ENCODE results near the gene TMEM87A.

Gene TMEM87A

GRCh38 chr15:42182961-42183360 lies 90.3 kb downstream of the TMEM87A start:
- ChIA-PET CTCF (no interaction called here), POLR2A (interaction anchor here (0.5 kb wide), 1 partner anchor 322 kb away, joined by 5 read pairs; no protein-coding TSS in a partner anchor)
- no peak for DNase-seq (ENCODE audit: extremely low spot score)
- TF ChIP-seq CTCF (IDR thresholded peaks at IDR 0.05; ENCODE audit: control extremely low read depth, extremely low read depth, low read depth, missing control alignments): no peak

GRCh38 chr15:42182328-42182886 lies 90.8 kb downstream of the TMEM87A start:
- ChIA-PET POLR2A (interaction anchor here (0.5 kb wide), 1 partner anchor 323 kb away, joined by 5 read pairs; no protein-coding TSS in a partner anchor), CTCF (no interaction called here)
- DNase-seq (ENCODE audit: extremely low spot score): no peak
- no peak for TF ChIP-seq CTCF (IDR thresholded peaks at IDR 0.05; ENCODE audit: control extremely low read depth, extremely low read depth, low read depth, missing control alignments)

- no peak for DNase-seq (ENCODE audit: extremely low spot score)
- TF ChIP-seq CTCF (IDR thresholded peaks at IDR 0.05; ENCODE audit: control extremely low read depth, extremely low read depth, low read depth, missing control alignments): no peak
- ChIA-PET POLR2A (no interaction called here), CTCF (no interaction called here)
These were observed 95.2 kb downstream of the TMEM87A start for GRCh38 chr15:42178056-42178455.

- TF ChIP-seq CTCF (IDR thresholded peaks at IDR 0.05; ENCODE audit: control extremely low read depth, extremely low read depth, low read depth, missing control alignments): no peak
- CTCF ChIA-PET: interaction anchor here (0.9 to 1.9 kb wide), 3 partner anchors 57 to 474 kb away, joined by 3 to 5 read pairs (median 3); no protein-coding TSS in a partner anchor
- POLR2A ChIA-PET: no interaction called here
- DNase-seq (ENCODE audit: extremely low spot score): no peak
These were observed 97.6 kb downstream of the TMEM87A start for GRCh38 chr15:42175671-42176070.

- CTCF ChIA-PET: interaction anchor here (0.8 to 1.4 kb wide), 3 partner anchors 13 to 34 kb away, joined by 3 read pairs; no protein-coding TSS in a partner anchor
- DNase-seq (ENCODE audit: extremely low spot score): no peak
- TF ChIP-seq CTCF (IDR thresholded peaks at IDR 0.05; ENCODE audit: control extremely low read depth, extremely low read depth, low read depth, missing control alignments): no peak
- POLR2A ChIA-PET: no interaction called here
These were observed 100.8 kb downstream of the TMEM87A start for GRCh38 chr15:42172475-42172874.

GRCh38 chr15:42171795-42172194 lies 101.4 kb downstream of the TMEM87A start:
- no peak for TF ChIP-seq CTCF (IDR thresholded peaks at IDR 0.05; ENCODE audit: control extremely low read depth, extremely low read depth, low read depth, missing control alignments)
- CTCF ChIA-PET: interaction anchor here (0.8 to 1.3 kb wide), 2 partner anchors 13 to 23 kb away, joined by 3 read pairs; no protein-coding TSS in a partner anchor
- POLR2A ChIA-PET: no interaction called here

More at GRCh38 chr15:42171795-42172194, 101.4 kb downstream of the TMEM87A start:
- DNase-seq (ENCODE audit: extremely low spot score): no peak

Measured in GM10248 (cell line).